HUES64 (cell line): ENCODE measurements around the gene HPS1.

ENCODE experiments used
- H3K27ac ChIP-seq: 2 replicates; pipeline ENCODE4 v1.7.0; 2013; ENCODE audit warnings: low read depth, low read length, inconsistent platforms
- H3K27me3 ChIP-seq: 2 replicates; pipeline ENCODE4 v1.6.1; 2013; ENCODE audit warnings: mild to moderate bottlenecking, low read length; ENCODE audit not compliant: insufficient read depth
- H3K36me3 ChIP-seq: 2 replicates; pipeline ENCODE4 v1.6.1; 2013; ENCODE audit warnings: mild to moderate bottlenecking, low read length; ENCODE audit not compliant: insufficient read depth
- H3K4me1 ChIP-seq: 2 replicates; pipeline ENCODE4 v1.6.1; 2013; ENCODE audit warnings: mild to moderate bottlenecking, low read length, moderate library complexity; ENCODE audit not compliant: insufficient read depth
- H3K4me3 ChIP-seq: 2 replicates; pipeline ENCODE4 v1.5.1; 2013; ENCODE audit warnings: mild to moderate bottlenecking, low read length, moderate library complexity
- H3K9ac ChIP-seq: 2 replicates; pipeline ENCODE4 v1.6.1; 2013; ENCODE audit warnings: mild to moderate bottlenecking, low read depth, low read length
- H3K9me3 ChIP-seq: 2 replicates; pipeline ENCODE4 v1.6.1; 2013; ENCODE audit warnings: low read depth, low read length; ENCODE audit not compliant: insufficient read depth
- WGBS: fragments of 150-250, 120-280 bp; methylation state at CpG from one replicate; pipeline ENCODE4 v1.1.7; 2013; ENCODE audit warnings: missing lambda C conversion rate; 5-methylcytosine and 5-hydroxymethylcytosine counted together

The HPS1 gene

GRCh38 chr10:98429320-98430072 is 17.2 kb downstream of the HPS1 start:
- Histone ChIP-seq H3K36me3 (peaks cover 61% of the 10 kb centered on the region), H3K27me3 (no peaks in the 10 kb centered on the region), H3K9me3 (peaks cover 21% of the 10 kb centered on the region), H3K4me1 (no peaks in the 10 kb centered on the region), H3K27ac (no peak overlapping the region), H3K9ac (no peak overlapping the region), H3K4me3 (no peak overlapping the region)
- WGBS: 95% methylated on average over 22 of the region's 22 CpGs

- 97% methylated on average over 7 of the region's 7 CpGs for WGBS
- H3K9ac ChIP-seq: no peak overlapping the region
Observed at GRCh38 chr10:98427011-98427515, 19.7 kb downstream of the HPS1 start.

GRCh38 chr10:98425511-98426352 is 21.0 kb downstream of the HPS1 start:
- no peak overlapping the region for H3K27ac ChIP-seq
- no peak overlapping the region for H3K4me3 ChIP-seq
- H3K9me3 ChIP-seq: no peaks in the 10 kb centered on the region
- no peaks in the 10 kb centered on the region for H3K27me3 ChIP-seq
- peaks cover 24% of the 10 kb centered on the region for H3K36me3 ChIP-seq
- no peaks in the 10 kb centered on the region for H3K4me1 ChIP-seq
- no peak overlapping the region for H3K9ac ChIP-seq
- 85% methylated on average over 20 of the region's 21 CpGs for WGBS

More at GRCh38 chr10:98427011-98427515, 19.7 kb downstream of the HPS1 start:
- Histone ChIP-seq H3K36me3 (peaks cover 37% of the 10 kb centered on the region), H3K9me3 (peaks cover 8% of the 10 kb centered on the region), H3K27me3 (no peaks in the 10 kb centered on the region), H3K4me3 (no peak overlapping the region), H3K4me1 (no peaks in the 10 kb centered on the region), H3K27ac (no peak overlapping the region)

- WGBS: 94% methylated on average over 23 of the region's 23 CpGs
- H3K27ac ChIP-seq: no peak overlapping the region
- H3K36me3 ChIP-seq: peaks cover 17% of the 10 kb centered on the region
Observed at GRCh38 chr10:98424295-98425254, 22.2 kb downstream of the HPS1 start.

GRCh38 chr10:98423691-98424120 is 23.0 kb downstream of the HPS1 start:
- Histone ChIP-seq H3K4me1 (no peaks in the 10 kb centered on the region), H3K9ac (no peak overlapping the region), H3K9me3 (no peaks in the 10 kb centered on the region), H3K36me3 (peaks cover 14% of the 10 kb centered on the region), H3K27ac (no peak overlapping the region), H3K27me3 (no peaks in the 10 kb centered on the region), H3K4me3 (no peak overlapping the region)
- WGBS: 80% methylated on average over 9 of the region's 9 CpGs

More at GRCh38 chr10:98424295-98425254, 22.2 kb downstream of the HPS1 start:
- Histone ChIP-seq H3K4me3 (no peak overlapping the region), H3K9ac (no peak overlapping the region), H3K9me3 (no peaks in the 10 kb centered on the region), H3K27me3 (no peaks in the 10 kb centered on the region), H3K4me1 (no peaks in the 10 kb centered on the region)

GRCh38 chr10:98422182-98422581 is 24.6 kb downstream of the HPS1 start:
- 94% methylated on average over 10 of the region's 10 CpGs for WGBS
- Histone ChIP-seq H3K4me3 (no peak overlapping the region), H3K27ac (no peak overlapping the region), H3K27me3 (no peaks in the 10 kb centered on the region), H3K9me3 (no peaks in the 10 kb centered on the region), H3K36me3 (peaks cover 10% of the 10 kb centered on the region), H3K4me1 (no peaks in the 10 kb centered on the region), H3K9ac (no peak overlapping the region)

- 95% methylated on average over 9 of the region's 9 CpGs for WGBS
- H3K4me3 ChIP-seq: no peak overlapping the region
- H3K4me1 ChIP-seq: peaks cover 2% of the 10 kb centered on the region; the same call in 1 of the 2 replicates
- H3K36me3 ChIP-seq: peaks cover 10% of the 10 kb centered on the region
- no peak overlapping the region for H3K27ac ChIP-seq
- no peak overlapping the region for H3K9ac ChIP-seq
- no peaks in the 10 kb centered on the region for H3K27me3 ChIP-seq
- H3K9me3 ChIP-seq: no peaks in the 10 kb centered on the region
Observed at GRCh38 chr10:98420786-98421185, 25.9 kb downstream of the HPS1 start.

GRCh38 chr10:98419469-98420261 is 27.1 kb downstream of the HPS1 start:
- peaks cover 8% of the 10 kb centered on the region; the same call in 1 of the 2 replicates for H3K4me1 ChIP-seq

GRCh38 chr10:98418665-98419468 is 27.9 kb downstream of the HPS1 start:
- Histone ChIP-seq H3K36me3 (peaks cover 10% of the 10 kb centered on the region), H3K9me3 (no peaks in the 10 kb centered on the region), H3K27ac (no peak overlapping the region), H3K27me3 (no peaks in the 10 kb centered on the region), H3K9ac (no peak overlapping the region), H3K4me3 (no peak overlapping the region), H3K4me1 (peaks cover 8% of the 10 kb centered on the region; the same call in 1 of the 2 replicates)
- 93% methylated on average over 18 of the region's 18 CpGs for WGBS

More at GRCh38 chr10:98419469-98420261, 27.1 kb downstream of the HPS1 start:
- no peaks in the 10 kb centered on the region for H3K27me3 ChIP-seq
- H3K27ac ChIP-seq: no peak overlapping the region
- no peak overlapping the region for H3K9ac ChIP-seq
- 95% methylated on average over 17 of the region's 17 CpGs for WGBS
- H3K36me3 ChIP-seq: peaks cover 10% of the 10 kb centered on the region
- H3K4me3 ChIP-seq: no peak overlapping the region
- H3K9me3 ChIP-seq: no peaks in the 10 kb centered on the region
